Stomach smooth muscle (tissue), 2 donors: Measurements from ENCODE around the gene CAMSAP2.

Experiments
- H3K27ac ChIP-seq: one replicate; pipeline ENCODE4 v1.7.0; 2013; ENCODE audit warnings: mild to moderate bottlenecking, low read length, inconsistent platforms
- H3K27me3 ChIP-seq, 2 donors: one replicate each; pipeline ENCODE4 v1.7.0; 2013; ENCODE audit warnings: low read length in 2 of 2; ENCODE audit not compliant: insufficient read depth in 2 of 2, control insufficient read depth in 1 of 2
- H3K36me3 ChIP-seq, 2 donors: one replicate each; pipeline ENCODE4 v1.7.0; 2013; ENCODE audit warnings: low read length in 2 of 2; ENCODE audit not compliant: control insufficient read depth in 2 of 2, insufficient read depth in 2 of 2
- H3K4me1 ChIP-seq: one replicate; pipeline ENCODE4 v1.7.0; 2013; ENCODE audit warnings: low read length; ENCODE audit not compliant: control insufficient read depth, insufficient read depth
- H3K4me3 ChIP-seq, 2 donors: one replicate each; pipeline ENCODE4 v1.7.0; 2013; ENCODE audit warnings: low read length in 2 of 2
- H3K9ac ChIP-seq, 2 donors: one replicate each; pipeline ENCODE4 v1.7.0; 2013; ENCODE audit warnings: low read length in 2 of 2, mild to moderate bottlenecking in 1 of 2
- H3K9me3 ChIP-seq, 2 donors: one replicate each; pipeline ENCODE4 v1.7.0; 2013; ENCODE audit warnings: low read length in 2 of 2; ENCODE audit not compliant: control insufficient read depth in 2 of 2
- donor health status: healthy.
- donor health status: Pancreatic carcinoma.

Gene CAMSAP2

DNA sequence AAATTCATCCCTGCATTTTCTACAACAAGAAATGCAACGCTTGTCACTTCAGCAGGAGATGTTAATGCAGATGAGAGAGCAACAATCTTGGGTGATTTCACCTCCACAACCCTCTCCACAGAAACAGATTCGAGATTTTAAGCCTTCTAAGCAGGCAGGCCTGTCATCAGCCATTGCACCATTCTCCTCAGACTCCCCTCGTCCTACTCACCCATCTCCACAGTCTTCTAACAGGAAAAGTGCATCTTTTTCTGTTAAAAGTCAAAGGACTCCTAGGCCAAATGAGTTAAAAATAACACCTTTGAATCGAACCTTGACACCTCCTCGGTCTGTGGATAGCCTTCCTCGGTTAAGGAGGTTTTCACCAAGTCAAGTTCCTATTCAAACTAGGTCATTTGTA lies 110.7 kb downstream of the CAMSAP2 start:
- Histone ChIP-seq H3K36me3 (peaks cover 15 to 35% of the 10 kb centered on the region in 2 donors), H3K4me1 (no peaks in the 10 kb centered on the region)

GRCh38 chr1:200850554-200850953 lies 111.9 kb downstream of the CAMSAP2 start:
- no peak overlapping the region for H3K9ac ChIP-seq
- no peaks in the 10 kb centered on the region for H3K9me3 ChIP-seq
- peaks cover 12 to 35% of the 10 kb centered on the region in 2 donors for H3K36me3 ChIP-seq
- H3K27ac ChIP-seq, result no peak overlapping the region
- no peaks in the 10 kb centered on the region for H3K4me1 ChIP-seq
- H3K27me3 ChIP-seq, result no peaks in the 10 kb centered on the region
- no peak overlapping the region for H3K4me3 ChIP-seq

More for the DNA sequence above, 110.7 kb downstream of the CAMSAP2 start:
- H3K27ac ChIP-seq, result no peak overlapping the region
- no peak overlapping the region for H3K9ac ChIP-seq
- no peaks in the 10 kb centered on the region for H3K9me3 ChIP-seq
- no peaks in the 10 kb centered on the region for H3K27me3 ChIP-seq
- H3K4me3 ChIP-seq, result no peak overlapping the region

GRCh38 chr1:200856716-200857357 lies 118.1 kb downstream of the CAMSAP2 start:
- Histone ChIP-seq H3K4me1 (no peaks in the 10 kb centered on the region), H3K27ac (no peak overlapping the region)

GRCh38 chr1:200857804-200858203 lies 119.1 kb downstream of the CAMSAP2 start:
- no peak overlapping the region for H3K27ac ChIP-seq
- H3K27me3 ChIP-seq, result no peaks in the 10 kb centered on the region
- no peaks in the 10 kb centered on the region for H3K4me1 ChIP-seq
- H3K36me3 ChIP-seq, result peaks cover 17 to 24% of the 10 kb centered on the region in 2 donors
- H3K4me3 ChIP-seq, result no peak overlapping the region
- H3K9me3 ChIP-seq, result no peaks in the 10 kb centered on the region
- no peak overlapping the region for H3K9ac ChIP-seq

More at GRCh38 chr1:200856716-200857357, 118.1 kb downstream of the CAMSAP2 start:
- no peak overlapping the region for H3K4me3 ChIP-seq
- peaks cover 15 to 29% of the 10 kb centered on the region in 2 donors for H3K36me3 ChIP-seq
- no peaks in the 10 kb centered on the region for H3K9me3 ChIP-seq
- H3K27me3 ChIP-seq, result no peaks in the 10 kb centered on the region
- H3K9ac ChIP-seq, result no peak overlapping the region

GRCh38 chr1:200861937-200862647 lies 123.4 kb downstream of the CAMSAP2 start:
- no peaks in the 10 kb centered on the region for H3K27me3 ChIP-seq

GRCh38 chr1:200862713-200863415 lies 124.2 kb downstream of the CAMSAP2 start:
- H3K4me3 ChIP-seq, result no peak overlapping the region
- H3K9me3 ChIP-seq, result no peaks in the 10 kb centered on the region
- H3K27me3 ChIP-seq, result peaks cover 2 to 4% of the 10 kb centered on the region in 2 donors
- H3K36me3 ChIP-seq, result peaks cover 4 to 6% of the 10 kb centered on the region in 2 donors
- H3K27ac ChIP-seq, result no peak overlapping the region
- H3K9ac ChIP-seq, result no peak overlapping the region
- no peaks in the 10 kb centered on the region for H3K4me1 ChIP-seq

More at GRCh38 chr1:200861937-200862647, 123.4 kb downstream of the CAMSAP2 start:
- Histone ChIP-seq H3K36me3 (peaks cover 7 to 11% of the 10 kb centered on the region in 2 donors), H3K4me1 (no peaks in the 10 kb centered on the region), H3K9me3 (no peaks in the 10 kb centered on the region), H3K27ac (no peak overlapping the region), H3K4me3 (no peak overlapping the region), H3K9ac (no peak overlapping the region)

DNA sequence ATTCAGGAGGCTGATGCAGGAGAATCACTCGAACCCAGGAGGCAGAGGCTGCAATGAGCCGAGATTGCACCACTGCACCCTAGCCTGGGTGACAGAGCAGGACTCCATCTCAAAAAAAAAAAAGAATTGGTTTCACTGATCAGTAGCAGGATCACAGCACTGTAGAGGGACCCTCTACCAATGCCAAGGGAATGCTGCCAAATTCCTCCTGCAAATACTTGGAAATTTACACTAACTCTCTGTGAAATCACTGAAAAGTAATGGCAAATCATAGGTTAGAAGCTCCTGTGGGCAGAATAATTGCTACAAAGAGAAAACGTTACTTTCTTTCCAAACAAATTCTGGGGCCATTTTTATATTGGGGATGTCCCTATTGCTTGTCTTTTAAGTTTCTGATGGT lies 127.4 kb downstream of the CAMSAP2 start:
- peaks cover 4 to 5% of the 10 kb centered on the region in 2 donors for H3K36me3 ChIP-seq
- no peak overlapping the region for H3K4me3 ChIP-seq
- H3K4me1 ChIP-seq, result no peaks in the 10 kb centered on the region
- H3K27ac ChIP-seq, result no peak overlapping the region
- H3K9me3 ChIP-seq, result no peaks in the 10 kb centered on the region
- peaks cover 8 to 11% of the 10 kb centered on the region in 2 donors for H3K27me3 ChIP-seq
- no peak overlapping the region for H3K9ac ChIP-seq

DNA sequence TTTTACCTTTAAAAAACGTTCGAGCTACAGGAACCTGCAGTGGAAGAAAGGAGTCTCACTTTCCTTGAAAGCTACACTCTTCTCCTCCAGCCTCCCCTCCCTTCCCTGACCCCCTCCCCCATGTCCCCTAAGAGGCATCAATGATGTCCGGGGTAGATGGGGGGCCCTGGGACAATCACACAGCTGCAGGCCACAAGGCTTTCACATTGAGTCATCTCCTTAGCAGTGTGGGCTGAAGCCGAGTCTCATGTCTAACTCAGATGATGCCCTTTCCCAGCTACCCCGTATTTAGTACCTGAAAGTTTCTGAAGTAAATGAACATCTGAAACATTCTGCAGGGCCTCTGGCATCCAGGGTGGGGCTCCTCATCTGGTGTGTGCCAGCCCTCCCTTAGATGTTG lies 127.8 kb downstream of the CAMSAP2 start:
- Histone ChIP-seq H3K27me3 (peaks cover 11 to 15% of the 10 kb centered on the region in 2 donors), H3K9ac (no peak overlapping the region), H3K4me3 (no peak overlapping the region), H3K36me3 (peaks cover 4 to 5% of the 10 kb centered on the region in 2 donors), H3K4me1 (no peaks in the 10 kb centered on the region), H3K9me3 (no peaks in the 10 kb centered on the region), H3K27ac (no peak overlapping the region)

DNA sequence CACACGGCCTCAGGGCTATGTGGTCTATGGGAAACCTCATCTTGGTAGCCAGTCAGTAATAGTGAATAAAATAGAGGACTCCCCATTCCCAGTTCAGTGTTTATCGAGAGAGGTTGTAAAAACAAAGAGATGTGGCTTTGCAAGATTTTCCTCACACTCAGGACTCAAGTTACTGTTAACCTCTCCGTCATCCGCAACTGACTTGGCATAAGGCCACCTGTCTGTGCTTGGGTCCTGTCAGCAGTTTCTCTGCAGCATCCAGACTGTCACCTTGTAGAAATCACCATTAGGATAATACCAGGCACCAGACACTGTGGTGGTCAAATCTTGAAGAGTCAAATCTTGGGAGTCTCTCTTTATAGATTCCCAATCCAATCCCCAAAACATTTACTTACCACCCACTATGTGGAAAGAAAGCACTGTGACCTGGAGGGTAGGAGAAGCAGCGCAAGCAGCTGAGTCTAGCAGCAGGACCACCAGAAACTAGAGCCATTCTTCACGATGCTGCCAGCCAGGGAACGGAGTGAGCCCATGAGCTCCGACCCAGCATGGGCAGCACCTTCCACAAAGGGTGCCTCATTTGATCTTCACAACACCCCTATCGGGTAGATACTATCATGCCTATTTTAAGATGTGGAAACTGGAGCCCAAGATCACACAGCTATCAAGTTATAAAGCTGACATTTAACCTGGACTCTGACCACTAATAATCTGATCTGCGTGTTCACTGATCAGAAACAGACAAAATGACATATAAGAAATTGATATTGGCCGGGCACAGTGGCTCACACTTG lies 128.5 kb downstream of the CAMSAP2 start:
- no peaks in the 10 kb centered on the region for H3K4me1 ChIP-seq
- no peak overlapping the region for H3K27ac ChIP-seq
- no peaks in the 10 kb centered on the region for H3K9me3 ChIP-seq
- no peak overlapping the region for H3K4me3 ChIP-seq
- H3K27me3 ChIP-seq, result peaks cover 18 to 22% of the 10 kb centered on the region in 2 donors
- peaks cover 4 to 5% of the 10 kb centered on the region in 2 donors for H3K36me3 ChIP-seq
- H3K9ac ChIP-seq, result no peak overlapping the region

DNA sequence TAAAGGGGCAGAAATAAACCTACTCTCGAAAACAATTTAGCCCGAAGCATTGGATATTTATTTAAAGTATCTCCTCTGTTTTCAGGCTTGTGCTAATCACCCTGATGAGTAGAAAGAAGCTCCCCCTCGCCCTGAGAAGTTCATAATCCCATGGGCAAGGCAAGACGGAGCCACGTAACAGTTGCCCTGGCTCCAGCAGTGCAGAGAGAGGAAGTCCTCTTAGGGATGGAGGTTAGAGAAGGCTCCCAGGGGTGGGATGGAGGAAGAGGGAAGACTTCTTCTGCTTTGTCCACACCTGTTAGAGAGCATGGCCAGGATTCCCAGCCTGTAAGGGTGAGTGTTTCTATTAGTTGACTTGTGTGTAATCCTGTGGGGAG lies 130.7 kb downstream of the CAMSAP2 start:
- peaks cover 37 to 44% of the 10 kb centered on the region in 2 donors for H3K27me3 ChIP-seq
- no peak overlapping the region for H3K4me3 ChIP-seq
- no peaks in the 10 kb centered on the region for H3K9me3 ChIP-seq
- no peak overlapping the region for H3K9ac ChIP-seq
- no peak overlapping the region for H3K27ac ChIP-seq
- peaks cover 14% of the 10 kb centered on the region for H3K4me1 ChIP-seq
- H3K36me3 ChIP-seq, result no peaks in the 10 kb centered on the region
